ENCODE results near the gene OAF.

Gene OAF

DNA sequence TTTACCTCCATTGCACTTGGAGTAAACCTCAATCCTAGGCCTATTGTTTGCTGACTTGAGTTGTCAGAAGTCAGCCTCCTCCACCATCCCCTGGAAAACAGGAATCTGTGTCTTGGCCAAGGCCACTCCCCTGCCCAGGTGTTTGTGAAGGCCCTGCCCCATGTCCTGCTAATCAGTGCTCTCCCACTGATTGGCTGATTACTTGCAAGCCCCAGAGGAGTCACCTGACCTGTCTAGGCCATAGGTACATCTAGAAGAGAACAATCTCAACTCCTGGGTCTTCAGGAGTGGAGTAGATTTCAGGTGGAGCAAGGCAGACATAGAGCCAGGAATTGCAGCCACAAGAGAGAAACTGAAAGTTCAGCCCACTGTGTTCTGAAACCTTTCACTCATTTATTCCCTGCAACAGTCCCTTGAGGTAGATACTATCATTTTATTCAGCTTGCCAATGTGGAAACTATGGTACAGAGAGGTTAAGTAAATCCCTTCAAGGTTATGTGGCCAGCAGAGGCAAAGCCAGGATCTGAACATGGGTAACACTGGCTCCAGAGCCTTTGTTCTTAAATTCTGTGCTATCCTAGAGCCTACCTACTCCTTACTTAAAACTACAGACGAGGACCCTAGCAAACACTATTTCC is 10.4 kb downstream of the OAF start:
- DNase-seq = no peak

DNA sequence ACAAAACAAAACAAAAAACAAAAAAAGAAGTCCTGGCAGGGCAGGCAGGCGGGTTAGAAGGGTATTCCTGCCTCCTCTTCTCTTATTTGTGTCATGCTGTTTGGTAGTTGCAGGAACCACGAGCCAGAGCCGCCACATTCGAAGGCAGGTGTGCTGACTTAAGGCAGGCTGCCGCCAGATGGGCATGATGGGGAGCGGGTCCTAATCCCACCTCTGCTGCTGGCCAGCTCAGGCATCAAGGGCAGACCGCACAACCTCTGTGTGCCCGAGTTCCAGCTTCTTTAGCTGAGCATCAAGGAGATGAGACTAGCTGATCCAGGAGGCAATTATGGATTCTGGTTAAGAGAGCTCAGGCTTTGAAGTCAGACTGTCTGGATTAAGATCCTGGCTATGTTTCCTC is 12.1 kb downstream of the OAF start:
- no peak for DNase-seq

DNA sequence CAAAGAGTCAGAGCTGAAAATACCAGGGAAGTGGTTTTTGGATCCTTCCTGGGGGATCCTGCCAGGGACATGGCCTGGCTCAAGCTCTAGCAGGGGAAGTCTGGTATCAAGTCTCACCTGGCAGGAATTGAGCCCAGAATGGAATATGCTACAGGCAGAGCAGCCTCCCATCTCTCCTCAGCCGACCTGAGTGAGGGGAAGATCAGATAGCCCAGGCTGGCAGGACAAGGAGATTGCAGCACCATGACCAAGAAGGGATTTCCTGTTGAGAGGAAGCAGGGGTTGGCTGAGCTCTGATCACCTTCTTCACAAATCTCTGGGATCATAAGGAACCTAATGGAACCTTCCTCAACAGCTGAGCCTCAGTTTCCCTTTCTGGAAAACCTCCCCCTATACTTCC is 13.0 kb downstream of the OAF start:
- DNase-seq = no peak

DNA sequence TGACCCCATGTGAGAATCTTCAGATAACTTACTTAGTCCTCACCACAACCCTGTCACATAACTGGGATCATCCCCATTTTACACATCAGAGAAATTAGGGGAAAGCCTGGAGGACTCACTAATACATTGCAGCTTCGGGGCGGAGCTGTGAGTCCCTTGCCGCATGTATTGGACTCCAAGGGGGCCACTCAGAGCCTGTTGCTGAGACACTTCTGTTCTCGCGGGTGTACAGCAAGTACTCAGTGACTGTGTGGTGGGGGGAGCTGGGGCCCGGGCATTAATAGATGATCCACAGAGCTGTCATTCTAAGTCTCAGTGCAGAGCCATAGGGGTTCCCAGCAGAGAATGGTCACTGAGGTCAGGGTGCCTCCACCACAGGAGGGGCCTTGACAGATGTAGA is 13.5 kb downstream of the OAF start:
- no peak for DNase-seq

DNA sequence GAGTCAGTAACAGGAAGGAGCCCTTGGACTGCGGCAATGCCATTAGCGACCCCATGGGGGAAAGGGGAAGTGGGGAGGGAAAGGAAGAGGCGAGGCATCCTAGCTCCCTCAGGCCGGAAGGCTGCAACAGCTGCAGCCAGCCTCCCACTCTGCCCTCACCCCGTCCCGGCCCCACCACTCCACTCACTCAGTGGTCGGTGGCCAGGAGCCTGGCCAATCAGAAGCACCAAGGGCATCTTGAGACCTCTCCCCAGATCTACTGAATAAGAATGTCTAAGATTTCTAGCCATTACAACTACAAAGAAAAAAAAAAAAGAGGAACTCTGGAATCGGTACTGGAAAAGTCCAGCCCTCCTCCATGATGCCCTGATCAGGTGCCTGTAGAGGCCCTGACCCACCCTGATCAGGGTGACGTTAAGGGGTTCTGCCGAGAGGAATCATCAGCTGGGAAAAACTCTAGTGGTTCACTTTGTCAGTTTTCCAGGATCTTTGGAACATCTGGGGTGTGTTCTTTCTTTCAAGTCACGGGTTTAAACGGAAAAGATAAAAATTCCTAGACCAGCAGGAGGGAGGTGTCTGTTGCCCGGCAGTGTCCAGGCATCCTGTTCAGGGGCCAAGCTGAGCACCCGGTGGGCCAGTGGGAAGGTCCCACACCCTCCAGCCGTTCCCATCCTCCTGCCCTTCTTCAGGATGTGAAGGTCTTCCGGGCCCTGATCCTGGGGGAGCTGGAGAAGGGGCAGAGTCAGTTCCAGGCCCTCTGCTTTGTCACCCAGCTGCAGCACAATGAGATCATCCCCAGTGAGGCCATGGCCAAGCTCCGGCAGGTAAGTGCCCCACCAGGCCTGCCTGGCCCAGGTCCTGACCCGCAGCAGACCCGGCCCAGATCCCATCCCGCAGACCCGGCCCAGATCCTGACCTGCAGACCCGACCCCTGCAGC is 14.4 kb downstream of the OAF start:
- DNase-seq = no peak

DNA sequence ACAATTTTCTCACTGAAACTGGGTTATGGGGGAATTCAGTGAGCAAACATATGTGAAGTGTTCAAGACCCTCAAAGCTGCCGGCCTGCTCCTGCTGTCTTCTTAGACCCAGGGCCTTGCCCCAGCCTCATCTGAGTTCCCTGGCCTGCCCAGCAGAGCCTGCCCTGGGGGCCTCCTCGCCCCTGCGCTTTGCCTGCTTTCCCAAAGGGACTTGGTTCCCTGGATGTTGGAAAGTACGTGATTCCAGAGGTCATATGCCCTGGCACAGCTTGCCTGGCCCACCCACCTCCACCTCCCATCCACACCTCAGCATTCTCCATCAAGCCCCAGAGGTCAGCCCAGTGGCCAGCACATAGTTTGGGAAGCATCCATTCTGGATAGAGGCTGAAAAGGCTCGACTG is 15.4 kb downstream of the OAF start:
- DNase-seq = no peak

DNA sequence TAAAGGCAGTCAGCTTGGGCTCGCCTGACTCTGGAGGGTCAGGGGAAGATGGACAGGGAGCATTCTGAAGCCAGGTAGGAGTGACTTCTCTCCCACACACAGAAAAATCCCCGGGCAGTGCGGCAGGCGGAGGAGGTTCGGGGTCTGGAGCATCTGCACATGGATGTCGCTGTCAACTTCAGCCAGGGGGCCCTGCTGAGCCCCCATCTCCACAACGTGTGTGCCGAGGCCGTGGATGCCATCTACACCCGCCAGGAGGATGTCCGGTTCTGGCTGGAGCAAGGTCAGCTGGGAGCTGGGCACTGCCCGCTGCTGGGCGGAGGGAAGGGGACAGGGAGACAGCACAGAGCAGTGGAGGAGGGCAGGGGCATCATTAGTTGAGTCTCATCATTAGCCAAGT is 15.9 kb downstream of the OAF start:
- no peak for DNase-seq

DNA sequence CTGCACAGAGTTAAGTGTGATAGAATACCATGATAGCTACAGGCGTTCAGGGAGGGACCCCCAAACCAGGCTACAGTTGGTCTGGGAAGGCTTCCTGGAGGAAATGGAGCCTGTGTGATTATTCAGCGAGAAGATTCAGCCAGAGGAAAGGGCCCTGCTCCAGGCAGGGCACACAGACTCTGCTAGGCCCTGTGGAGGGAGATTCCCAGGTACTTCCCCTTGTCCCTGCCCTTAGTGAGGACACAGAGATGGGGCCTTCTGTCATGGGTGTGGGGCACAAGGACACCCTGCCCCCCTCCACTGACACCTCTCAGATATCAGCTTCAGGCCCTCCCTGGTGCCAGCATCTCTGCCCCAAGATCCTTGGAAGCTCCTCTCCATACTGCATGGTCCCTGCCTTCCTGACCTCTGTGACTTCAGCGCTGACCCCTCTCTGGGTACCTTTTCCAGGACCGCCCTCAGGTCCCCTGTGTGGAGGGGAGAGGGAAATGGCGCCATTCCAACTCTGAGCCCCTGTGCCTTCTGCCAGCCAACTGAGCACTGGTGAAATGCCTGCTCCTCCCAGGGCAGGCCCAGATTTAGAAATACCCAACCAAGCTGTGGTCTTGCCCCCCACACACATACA is 16.5 kb downstream of the OAF start:
- no peak for DNase-seq

DNA sequence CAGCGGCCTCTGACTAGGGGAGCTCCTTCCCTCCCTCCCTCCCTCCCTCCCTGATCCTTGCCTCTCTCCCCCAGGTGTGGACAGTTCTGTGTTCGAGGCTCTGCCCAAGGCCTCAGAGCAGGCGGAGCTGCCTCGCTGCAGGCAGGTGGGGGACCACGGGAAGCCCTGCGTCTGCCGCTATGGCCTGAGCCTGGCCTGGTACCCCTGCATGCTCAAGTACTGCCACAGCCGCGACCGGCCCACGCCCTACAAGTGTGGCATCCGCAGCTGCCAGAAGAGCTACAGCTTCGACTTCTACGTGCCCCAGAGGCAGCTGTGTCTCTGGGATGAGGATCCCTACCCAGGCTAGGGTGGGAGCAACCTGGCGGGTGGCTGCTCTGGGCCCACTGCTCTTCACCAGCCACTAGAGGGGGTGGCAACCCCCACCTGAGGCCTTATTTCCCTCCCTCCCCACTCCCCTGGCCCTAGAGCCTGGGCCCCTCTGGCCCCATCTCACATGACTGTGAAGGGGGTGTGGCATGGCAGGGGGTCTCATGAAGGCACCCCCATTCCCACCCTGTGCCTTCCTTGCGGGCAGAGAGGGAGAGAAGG is 18.1 kb downstream of the OAF start:
- no peak for DNase-seq

DNA sequence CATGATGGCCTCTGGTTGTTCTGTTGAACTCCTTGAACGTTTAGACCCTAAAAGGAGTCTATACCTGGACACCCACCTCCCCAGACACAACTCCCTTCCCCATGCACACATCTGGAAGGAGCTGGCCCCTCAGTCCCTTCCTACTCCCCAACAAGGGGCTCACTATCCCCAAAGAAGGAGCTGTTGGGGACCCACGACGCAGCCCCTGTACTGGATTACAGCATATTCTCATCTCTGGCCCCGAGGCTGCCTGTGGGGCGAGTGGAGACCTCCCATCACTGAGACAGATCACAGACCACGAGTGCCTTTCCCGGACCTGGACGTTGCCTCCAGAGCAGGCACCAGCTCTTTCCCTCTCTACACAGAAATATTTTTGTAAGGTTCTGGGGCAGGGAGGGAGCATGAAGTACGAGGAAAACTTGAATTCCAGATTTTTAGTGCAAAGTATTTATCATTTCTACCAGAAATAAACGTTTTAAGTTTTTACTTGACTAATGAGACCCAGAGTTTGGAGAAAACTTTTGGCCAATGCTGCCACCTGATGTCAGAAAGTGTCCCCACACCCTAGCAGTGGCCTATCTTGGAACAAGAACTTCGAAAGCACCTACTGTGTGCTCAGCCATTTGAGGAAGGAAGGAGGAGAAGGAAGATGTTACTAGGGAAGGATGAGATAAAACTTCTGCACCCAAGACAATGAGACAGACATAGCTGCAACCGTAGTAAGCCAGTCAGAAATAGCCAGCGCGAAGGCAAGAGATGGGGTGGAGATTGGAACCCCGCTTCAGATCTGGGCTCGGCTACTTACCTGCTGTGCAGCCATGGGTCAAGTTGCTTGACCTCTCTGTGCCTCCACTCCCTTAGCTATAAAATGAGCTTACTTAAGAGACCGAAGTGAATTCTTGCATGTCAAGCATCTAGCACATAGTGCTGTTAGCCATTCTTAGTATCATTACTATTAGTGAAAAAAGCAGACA is 18.9 kb downstream of the OAF start:
- DNase-seq = no peak

DNA sequence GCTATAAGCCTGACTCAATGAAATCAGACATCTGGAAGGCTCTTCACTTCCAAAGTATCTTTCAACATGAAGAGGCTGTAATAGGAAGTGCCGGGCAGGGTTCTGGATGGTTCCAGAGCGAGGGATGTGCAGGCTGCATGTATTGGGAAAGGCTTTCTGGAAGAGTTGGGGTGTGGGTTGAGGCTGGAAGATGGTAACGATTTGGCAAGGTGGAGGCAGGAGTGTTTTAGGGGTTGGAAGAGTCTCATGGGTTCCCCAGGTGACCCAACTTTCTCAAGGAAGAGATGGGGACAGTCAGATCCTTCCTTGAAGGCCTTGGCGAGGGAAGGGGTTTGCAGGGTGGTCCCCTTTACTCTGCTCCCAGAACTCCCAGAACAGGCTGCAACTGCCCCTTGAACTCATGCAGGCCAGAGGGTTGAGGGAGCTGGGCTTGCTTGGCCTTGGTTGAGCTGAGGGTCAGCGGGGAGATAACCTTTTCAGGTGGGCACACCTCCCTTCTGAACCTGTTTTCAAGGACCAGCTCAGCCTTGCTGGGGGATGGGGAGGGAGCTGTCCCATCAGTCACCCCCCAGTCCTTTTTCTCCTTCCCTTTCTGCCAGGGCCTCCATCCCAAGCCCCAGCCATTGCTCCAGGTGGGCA is 19.7 kb downstream of the OAF start:
- no peak for DNase-seq

DNA sequence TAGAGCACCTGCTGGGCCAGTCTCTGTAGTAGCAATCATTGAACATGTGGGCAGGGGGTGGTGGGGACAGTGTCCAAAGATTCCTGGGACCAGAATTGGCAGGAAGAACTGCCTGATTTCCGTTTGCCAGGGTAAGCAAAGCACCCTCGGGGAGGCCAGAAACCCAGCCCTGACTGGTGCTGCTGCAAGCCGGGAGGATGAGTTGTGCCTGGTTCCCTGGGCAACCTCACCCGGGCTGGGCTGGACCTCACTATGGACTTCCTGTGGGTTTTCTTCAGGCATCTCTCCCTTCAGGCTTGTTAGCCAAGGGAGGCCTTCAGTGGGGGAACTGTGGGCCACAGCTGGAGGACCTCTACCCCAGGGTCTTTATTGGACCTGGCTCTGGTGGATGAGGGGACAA is 21.1 kb downstream of the OAF start:
- DNase-seq = no peak

DNA sequence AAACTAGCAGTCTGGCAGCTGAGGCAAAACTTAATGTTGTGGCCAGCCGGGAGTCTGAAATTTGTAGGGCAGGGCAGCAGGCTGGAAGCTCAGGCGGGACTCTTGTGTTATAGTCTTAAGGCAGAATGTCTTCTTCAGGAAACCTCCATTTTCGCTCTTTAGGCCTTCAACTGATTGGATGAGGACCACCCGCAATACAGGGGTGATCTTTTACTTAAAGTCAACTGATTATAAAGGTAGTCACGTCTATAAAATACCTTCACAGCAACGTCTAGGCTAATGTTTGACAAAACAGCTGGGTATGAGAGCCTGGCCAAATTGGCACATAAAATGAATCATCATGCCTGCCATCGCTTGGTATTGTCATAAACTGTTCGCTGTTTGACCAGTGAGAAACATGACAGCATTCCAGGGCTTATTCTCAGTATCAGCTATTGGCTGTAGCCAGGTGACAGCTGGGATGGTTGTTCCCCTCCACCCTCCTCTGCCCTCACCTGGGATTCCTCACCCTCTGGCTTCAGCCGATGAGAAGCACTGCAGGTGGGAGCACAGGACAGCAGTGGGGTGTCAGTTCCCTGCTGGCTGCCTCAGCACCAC is 22.5 kb downstream of the OAF start:
- DNase-seq = no peak

DNA sequence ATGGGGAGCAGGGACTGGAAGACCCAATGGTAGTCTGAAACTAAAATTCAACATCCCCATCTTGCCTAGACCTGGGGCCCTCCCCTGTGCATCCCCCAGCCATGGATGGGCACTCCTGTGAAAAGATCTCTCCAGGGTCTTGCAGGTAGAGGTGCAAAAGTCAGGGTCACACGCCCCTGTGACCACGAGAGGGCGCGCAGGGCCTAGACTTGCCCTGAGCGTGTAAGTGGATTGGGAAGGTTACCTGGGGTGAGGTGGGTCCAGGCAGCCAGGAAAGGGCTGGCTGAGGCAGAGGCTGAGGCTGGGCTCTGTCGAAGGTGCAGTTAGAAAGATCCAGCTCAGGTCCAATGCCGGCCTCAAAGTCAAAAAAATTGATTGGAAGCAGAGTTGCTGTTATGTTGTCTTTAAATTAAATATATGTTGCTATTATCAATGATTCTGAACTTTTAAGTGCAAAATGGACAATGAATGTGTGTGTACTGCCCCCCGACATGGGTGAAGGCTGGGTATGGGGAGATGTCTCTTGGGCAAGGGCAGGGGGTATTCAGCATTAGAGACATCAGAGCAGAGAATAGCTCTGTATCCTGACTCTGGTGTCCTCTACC is 24.3 kb downstream of the OAF start:
- DNase-seq = no peak

DNA sequence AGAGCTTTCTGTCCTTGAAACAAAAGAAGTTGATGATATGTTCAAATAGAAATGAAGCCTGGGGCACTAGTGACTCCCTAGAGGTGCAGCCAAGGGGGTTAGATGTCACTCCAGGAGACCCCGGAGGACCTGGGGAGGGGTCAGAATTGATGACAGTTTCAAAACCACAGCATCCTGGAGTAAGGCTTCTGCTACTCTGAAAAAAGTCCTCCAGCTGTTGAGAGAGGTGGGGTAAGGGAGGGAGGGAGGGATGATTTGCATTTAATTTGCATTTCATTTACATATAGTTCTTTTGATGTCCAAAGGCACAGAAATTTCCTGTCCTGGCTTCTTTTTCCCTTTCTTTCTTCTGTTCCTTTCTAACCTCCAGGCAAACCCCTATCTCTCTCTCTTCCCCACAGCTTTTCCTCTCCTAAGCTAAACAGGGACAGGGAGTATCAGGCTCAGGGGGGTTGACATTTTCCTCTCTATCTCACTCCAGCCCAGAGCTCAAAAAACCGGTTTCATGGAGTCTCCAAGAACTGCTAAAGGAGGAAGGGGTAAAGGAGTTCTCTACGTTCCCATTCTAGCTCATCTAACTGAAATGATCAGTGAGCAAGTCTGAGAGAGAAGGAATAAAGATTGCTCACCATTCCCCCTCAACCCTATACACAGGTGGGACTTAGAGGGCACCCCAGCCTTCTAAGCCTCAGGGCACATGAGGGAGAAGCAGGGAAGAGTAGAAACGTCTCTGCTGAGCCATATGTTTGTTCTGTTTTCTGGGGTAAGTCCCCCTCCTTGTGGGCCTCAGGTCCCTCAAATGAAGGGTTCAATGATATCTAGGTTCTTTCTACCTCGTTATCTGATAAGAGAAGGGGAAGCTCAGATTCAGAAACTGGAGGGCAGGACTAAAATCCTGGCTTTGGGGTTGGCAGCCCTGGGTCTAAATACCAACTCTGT is 25.6 kb downstream of the OAF start:
- no peak for DNase-seq

DNA sequence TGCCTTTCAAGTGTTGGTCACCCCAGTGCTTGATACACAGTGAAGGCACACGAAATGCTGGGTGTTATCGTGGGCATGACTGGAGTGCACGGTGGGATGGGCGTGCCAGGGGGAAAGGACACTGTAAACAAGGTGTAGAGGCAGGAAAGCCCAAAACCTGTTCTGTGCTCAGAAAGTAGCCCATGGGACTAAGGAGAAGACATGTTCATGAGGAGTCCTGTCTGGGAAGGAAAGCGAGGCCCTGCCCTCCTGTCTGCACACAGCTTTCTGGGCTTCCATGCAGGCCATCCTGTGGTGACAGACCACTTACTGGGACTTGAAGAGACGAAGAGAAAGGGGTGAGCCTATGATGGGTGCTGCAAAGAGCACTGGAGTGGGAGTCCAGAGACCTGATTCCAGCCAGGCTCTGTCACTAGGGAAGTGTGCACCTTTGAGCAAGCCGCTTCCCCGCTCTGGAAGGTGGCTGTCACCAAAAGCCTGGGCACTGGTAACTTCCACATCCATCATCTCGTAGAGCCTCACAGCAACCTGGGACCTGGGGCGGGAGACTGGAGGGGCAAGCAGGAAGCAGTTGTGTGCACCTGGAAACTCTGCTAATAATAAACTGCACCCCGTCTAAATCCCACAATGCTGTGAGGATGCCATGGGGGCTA is 28.3 kb downstream of the OAF start:
- DNase-seq = no peak

DNA sequence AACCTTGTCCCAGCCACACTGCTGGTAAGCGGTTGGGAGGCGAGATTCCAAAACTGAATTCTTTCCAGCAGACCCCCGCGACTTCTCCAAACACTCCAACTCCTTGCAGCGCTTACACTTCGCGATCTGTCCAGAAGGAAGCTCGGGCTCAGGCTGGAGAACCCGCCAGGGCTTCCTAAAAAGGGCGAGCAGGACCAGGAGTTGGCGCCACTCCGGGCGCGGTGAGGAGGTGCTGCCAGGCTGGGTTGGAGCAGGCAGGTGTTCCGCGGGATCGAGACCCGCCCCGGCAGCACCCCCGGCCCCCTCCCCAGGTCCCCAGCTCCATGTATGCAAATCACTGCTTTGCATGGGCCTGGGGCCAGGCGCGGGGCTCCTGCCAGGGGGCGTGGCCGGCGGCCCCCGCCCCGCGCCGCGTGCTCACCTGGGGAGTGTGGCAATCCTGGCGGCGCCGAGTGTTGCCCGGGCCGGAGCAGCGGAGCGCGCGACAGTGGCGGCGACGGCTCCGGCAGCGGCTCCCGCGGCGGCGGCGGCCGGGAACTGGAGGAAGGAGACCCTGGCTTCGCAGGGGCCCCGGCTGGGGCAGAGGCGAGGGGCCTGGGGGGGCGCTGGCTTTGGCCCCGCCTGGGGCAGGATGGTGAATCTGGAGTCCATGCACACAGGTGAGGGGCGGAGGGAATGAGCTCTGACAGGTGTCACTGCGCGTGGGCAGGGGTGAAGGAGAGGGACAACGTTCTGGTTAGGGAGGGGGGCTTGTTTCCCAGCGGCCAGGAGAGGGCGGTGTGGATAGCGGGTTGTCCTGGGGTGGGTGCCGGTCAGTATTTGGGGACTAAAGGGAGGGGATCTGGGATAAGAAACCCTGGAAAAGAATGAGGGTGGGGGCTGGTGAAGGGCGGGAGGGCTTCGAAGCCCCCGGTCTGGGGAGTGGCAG is 29.1 kb downstream of the OAF start, which contains the start of gene POU2F3:
TSS of gene POU2F3 (plus strand) at position 428 of the 928 bp plus-strand sequence. CDS start at position 632, 204 bp downstream.
- DNase-seq = no peak
